Astrocyte (in vitro differentiated cells and primary cell): ENCODE results near the gene SPEF1. TPM values are rescaled to one million over a fixed set of nuclear protein-coding genes. Genes with fewer than 3 reads are reported as not detected.
A peak's percentile ranks its signal among the peaks of the same experiment; 100 is the strongest.

ENCODE experiments used
- DNase-seq: peaks from one replicate; pipeline ENCODE4 v3.0.0-alpha.2; 2010; ENCODE audit warnings: low read depth
- FAIRE-seq: peaks from 2 replicates; lab custom pipeline; 2011; peaks lifted over from hg19 to GRCh38; lab: Jason Lieb, UNC
- H2AFZ ChIP-seq: 2 replicates; pipeline ENCODE4 v1.6.0; 2012; ENCODE audit warnings: low read depth, low read length, inconsistent platforms
- H3K27ac ChIP-seq: 2 replicates; pipeline ENCODE4 v1.5.1; 2011; ENCODE audit warnings: low read depth, low read length, inconsistent platforms
- H3K27me3 ChIP-seq: 2 replicates; pipeline ENCODE4 v1.6.0; 2011; ENCODE audit warnings: low read length, inconsistent platforms; ENCODE audit not compliant: insufficient read depth
- H3K36me3 ChIP-seq: 2 replicates; pipeline ENCODE4 v1.5.1; 2011; ENCODE audit warnings: low read length, inconsistent platforms; ENCODE audit not compliant: insufficient read depth
- H3K4me1 ChIP-seq: 2 replicates; pipeline ENCODE4 v1.5.1; 2011; ENCODE audit warnings: low read length, inconsistent platforms; ENCODE audit not compliant: insufficient read depth
- H3K4me2 ChIP-seq: 2 replicates; pipeline ENCODE4 v1.6.0; 2012; ENCODE audit warnings: low read length, inconsistent platforms
- H3K4me3 ChIP-seq: 2 replicates; pipeline ENCODE4 v1.5.1; 2011; ENCODE audit warnings: low read depth, mild to moderate bottlenecking, low read length, inconsistent platforms; ENCODE audit not compliant: insufficient read depth
- H3K79me2 ChIP-seq: 2 replicates; pipeline ENCODE4 v1.6.0; 2012; ENCODE audit warnings: mild to moderate bottlenecking, low read length, inconsistent platforms; ENCODE audit not compliant: insufficient read depth
- H3K9ac ChIP-seq: 2 replicates; pipeline ENCODE4 v1.6.0; 2012; ENCODE audit warnings: mild to moderate bottlenecking, low read length, inconsistent platforms
- H3K9me3 ChIP-seq: 2 replicates; pipeline ENCODE4 v1.5.1; 2012; ENCODE audit warnings: low read depth, mild to moderate bottlenecking, low read length, inconsistent platforms; ENCODE audit not compliant: insufficient read depth
- H4K20me1 ChIP-seq: 2 replicates; pipeline ENCODE4 v1.6.0; 2012; ENCODE audit warnings: low read length, inconsistent platforms; ENCODE audit not compliant: insufficient read depth
- H3K27ac Mint-ChIP-seq: one replicate; pipeline ENCODE4 v1.8.0; 2021; ENCODE audit warnings: mild to moderate bottlenecking, mixed read lengths; ENCODE audit not compliant: unreplicated experiment
- H3K27me3 Mint-ChIP-seq: one replicate; pipeline ENCODE4 v1.8.0; 2021; ENCODE audit warnings: low read depth, mixed read lengths; ENCODE audit not compliant: unreplicated experiment
- H3K36me3 Mint-ChIP-seq: one replicate; pipeline ENCODE4 v1.8.0; 2021; ENCODE audit warnings: low read depth, mixed read lengths; ENCODE audit not compliant: unreplicated experiment
- H3K4me1 Mint-ChIP-seq: one replicate; pipeline ENCODE4 v1.8.0; 2021; ENCODE audit warnings: low read depth, mixed read lengths; ENCODE audit not compliant: unreplicated experiment
- H3K4me3 Mint-ChIP-seq: one replicate; pipeline ENCODE4 v1.8.0; 2021; ENCODE audit warnings: mild to moderate bottlenecking, moderate library complexity, mixed read lengths; ENCODE audit not compliant: unreplicated experiment
- H3K9me3 Mint-ChIP-seq: one replicate; pipeline ENCODE4 v1.8.0; 2021; ENCODE audit warnings: mild to moderate bottlenecking, mixed read lengths; ENCODE audit not compliant: unreplicated experiment
- CTCF ChIP-seq: IDR thresholded peaks from 2 replicates; pipeline ENCODE4 v1.5.1; 2011; ENCODE audit warnings: low read depth, mild to moderate bottlenecking, inconsistent platforms, low read length, moderate library complexity; ENCODE audit not compliant: insufficient read depth
- EZH2 ChIP-seq: IDR thresholded peaks from 2 replicates; pipeline ENCODE4 v1.6.1; 2012; ENCODE audit warnings: mild to moderate bottlenecking, low read length, inconsistent platforms; ENCODE audit not compliant: insufficient read depth
- total RNA-seq: library from RNA; stranded (reverse); gene quantifications from 2 replicates; pipeline ENCODE4 v1.2.1, GENCODE V29; 2021

Gene SPEF1
- total RNA-seq, 1 donor from 2014 or later, result 0.45 TPM

GRCh38 chr20:3820048-3820900 is 39.0 kb upstream of the SPEF1 start, which contains the start of gene AP5S1:
Gene AP5S1, plus strand, starts transcription at chr20:3820547. Its CDS starts 1,571 bp downstream, at chr20:3822118.
- Histone ChIP-seq H3K9me3 (no peaks in the 10 kb centered on the region), H3K9ac (peak within 1 kb of the TSS; percentile 99), H4K20me1 (no peaks in the 10 kb centered on the region), H3K4me3 (peak within 1 kb of the TSS; percentile 94), H3K79me2 (peaks cover 15% of the 10 kb centered on the region), H3K36me3 (peaks cover 11% of the 10 kb centered on the region), H3K4me1 (peaks cover 15% of the 10 kb centered on the region), H3K27ac (peak within 1 kb of the TSS; percentile 100), H3K4me2 (peak within 1 kb of the TSS; percentile 97), H2AFZ (peak within 1 kb of the TSS; percentile 98), H3K27me3 (no peaks in the 10 kb centered on the region)
- peak within 1 kb of the TSS; percentile 81 for H3K27ac Mint-ChIP-seq
- FAIRE-seq (no peak), DNase-seq (peak; percentile 92)
- no peak for TF ChIP-seq EZH2
- peak; percentile 67 for TF ChIP-seq CTCF
- H3K4me3 Mint-ChIP-seq, result peak within 1 kb of the TSS; percentile 92
- peaks cover 9% of the 10 kb centered on the region for H3K27me3 Mint-ChIP-seq
- peaks cover 2% of the 10 kb centered on the region for H3K36me3 Mint-ChIP-seq
- peaks cover 7% of the 10 kb centered on the region for H3K4me1 Mint-ChIP-seq
- H3K9me3 Mint-ChIP-seq, result no peaks in the 10 kb centered on the region

GRCh38 chr20:3819411-3820047 is 38.3 kb upstream of the SPEF1 start:
- no peaks in the 10 kb centered on the region for H3K27me3 ChIP-seq
- Mint-ChIP-seq H3K4me1 (peaks cover 7% of the 10 kb centered on the region), H3K9me3 (no peaks in the 10 kb centered on the region), H3K27ac (peak overlapping the region; percentile 80), H3K36me3 (peaks cover 2% of the 10 kb centered on the region), H3K27me3 (peaks cover 9% of the 10 kb centered on the region), H3K4me3 (peak overlapping the region; percentile 77)
- peaks cover 15% of the 10 kb centered on the region for H3K4me1 ChIP-seq
- no peaks in the 10 kb centered on the region for H4K20me1 ChIP-seq
- peak overlapping the region; percentile 99 for H3K9ac ChIP-seq
- peak overlapping the region; percentile 98 for H2AFZ ChIP-seq
- H3K79me2 ChIP-seq, result peaks cover 15% of the 10 kb centered on the region
- H3K4me3 ChIP-seq, result peak overlapping the region; percentile 94
- H3K9me3 ChIP-seq, result no peaks in the 10 kb centered on the region
- H3K4me2 ChIP-seq, result peak overlapping the region; percentile 97
- DNase-seq, result no peak
- FAIRE-seq, result no peak
- TF ChIP-seq CTCF (no peak), EZH2 (no peak)
- H3K27ac ChIP-seq, result peak overlapping the region; percentile 100
- peaks cover 11% of the 10 kb centered on the region for H3K36me3 ChIP-seq
